Skeletal muscle cell (primary cell): ENCODE results near the gene FAM174C.
"Not testable (repeated sequence)": the region's sequence is repeated elsewhere in the genome, so short reads cannot be mapped to it uniquely, and the experiment has no call there.

Source experiments
- DNase-seq: peaks from one replicate; pipeline ENCODE4 v3.0.0-alpha.2; 2010; ENCODE audit warnings: low read depth
- H3K4me3 ChIP-seq: 2 replicates; pipeline ENCODE4 v1.5.1; 2011; ENCODE audit warnings: low read depth, mild to moderate bottlenecking, control low read depth, low read length, moderate library complexity

The FAM174C gene

DNA sequence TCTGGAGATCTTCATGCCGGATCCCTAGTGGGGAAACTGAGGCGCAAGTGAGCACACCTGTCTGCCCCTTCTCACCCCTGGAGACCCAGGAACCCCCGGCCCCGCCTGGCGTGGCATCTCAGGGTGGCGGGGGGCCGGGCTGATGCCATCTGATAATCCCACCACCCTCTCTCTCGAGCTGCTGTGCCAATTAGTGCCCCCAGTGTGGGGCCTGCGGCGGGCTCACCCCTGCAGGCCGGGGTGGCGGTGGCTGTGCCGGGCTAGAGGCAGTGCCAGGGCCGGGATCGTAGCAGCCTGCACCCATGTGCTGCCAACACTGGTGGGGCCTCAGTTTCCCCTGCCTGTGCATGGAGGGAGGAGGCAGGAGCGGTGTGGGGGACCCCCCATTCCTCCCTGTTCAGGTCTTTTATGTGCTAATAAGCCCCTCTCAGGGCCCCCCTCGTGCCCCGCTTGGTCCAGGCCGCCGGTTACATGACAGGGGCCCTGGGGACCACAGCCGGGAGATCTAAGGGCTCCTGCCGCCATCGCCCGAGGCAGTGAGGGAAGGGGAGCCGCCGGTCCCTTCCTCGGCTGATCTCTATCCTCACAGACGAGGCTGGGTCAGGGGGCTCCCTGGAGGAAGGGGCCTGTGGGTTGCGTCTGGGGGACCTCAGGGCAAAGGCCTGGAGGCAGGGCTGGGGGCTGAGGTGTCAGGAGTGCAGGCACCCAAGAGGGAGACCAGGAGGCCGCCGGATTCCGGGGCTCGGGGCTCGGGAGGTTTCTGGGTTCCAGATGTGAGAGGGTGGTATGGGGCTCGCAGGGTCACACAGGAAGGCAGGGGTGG lies 18.7 kb downstream of the FAM174C start:
- no peak for DNase-seq
- H3K4me3 ChIP-seq, result no peak overlapping the region

DNA sequence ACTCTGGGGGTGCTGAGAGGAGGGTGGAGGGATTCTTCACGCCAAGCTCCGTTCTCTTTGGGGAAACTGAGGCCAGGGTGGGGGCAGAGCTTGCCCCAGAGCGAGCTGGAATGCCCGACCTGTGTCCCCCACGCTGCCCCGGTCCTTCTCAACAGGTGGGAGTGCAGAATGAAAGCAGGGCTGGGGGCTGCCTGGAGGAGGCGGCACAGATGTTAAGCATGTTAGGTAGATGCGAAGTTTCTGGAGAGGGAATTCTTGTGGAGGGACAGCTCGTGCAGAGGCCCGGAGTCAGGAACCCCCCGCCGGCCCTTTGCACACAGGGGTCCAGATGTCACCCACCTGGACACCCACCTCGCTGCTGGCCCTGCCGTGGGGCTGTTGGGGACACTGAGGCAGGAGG lies 19.4 kb downstream of the FAM174C start:
- no peak overlapping the region for H3K4me3 ChIP-seq
- no peak for DNase-seq

DNA sequence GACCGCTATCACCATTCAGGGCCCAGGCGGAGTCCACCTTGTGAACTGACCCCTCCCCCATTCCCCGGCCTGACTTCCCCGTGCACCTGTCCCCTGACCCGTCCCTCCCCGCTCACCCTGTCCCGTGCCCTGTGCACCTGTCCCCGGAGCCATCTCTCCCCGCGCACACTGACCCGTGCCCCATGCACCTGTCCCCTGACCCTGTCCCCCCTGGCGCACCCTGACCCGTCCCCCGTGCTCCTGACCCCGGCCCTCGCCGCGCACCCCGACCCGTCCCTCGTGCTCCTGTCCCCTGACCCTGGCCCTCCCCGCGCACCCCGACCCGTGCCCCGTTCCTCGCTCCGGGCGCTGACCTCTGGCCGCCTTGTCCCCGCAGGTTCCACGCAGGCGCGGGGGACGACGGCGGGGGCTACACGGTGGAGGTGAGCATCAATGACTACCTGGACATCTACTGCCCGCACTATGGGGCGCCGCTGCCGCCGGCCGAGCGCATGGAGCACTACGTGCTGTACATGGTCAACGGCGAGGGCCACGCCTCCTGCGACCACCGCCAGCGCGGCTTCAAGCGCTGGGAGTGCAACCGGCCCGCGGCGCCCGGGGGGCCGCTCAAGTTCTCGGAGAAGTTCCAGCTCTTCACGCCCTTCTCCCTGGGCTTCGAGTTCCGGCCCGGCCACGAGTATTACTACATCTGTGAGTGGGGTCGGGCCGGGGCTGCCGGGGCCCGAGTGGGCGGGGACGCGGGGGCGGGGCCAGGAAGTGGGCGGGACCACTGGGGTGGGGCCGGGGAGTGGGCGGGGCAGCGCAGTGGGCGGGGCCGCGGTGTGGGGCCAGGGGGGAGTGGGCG lies 20.1 kb downstream of the FAM174C start:
- DNase-seq, result no peak
- peak overlapping the region; percentile 17 for H3K4me3 ChIP-seq

DNA sequence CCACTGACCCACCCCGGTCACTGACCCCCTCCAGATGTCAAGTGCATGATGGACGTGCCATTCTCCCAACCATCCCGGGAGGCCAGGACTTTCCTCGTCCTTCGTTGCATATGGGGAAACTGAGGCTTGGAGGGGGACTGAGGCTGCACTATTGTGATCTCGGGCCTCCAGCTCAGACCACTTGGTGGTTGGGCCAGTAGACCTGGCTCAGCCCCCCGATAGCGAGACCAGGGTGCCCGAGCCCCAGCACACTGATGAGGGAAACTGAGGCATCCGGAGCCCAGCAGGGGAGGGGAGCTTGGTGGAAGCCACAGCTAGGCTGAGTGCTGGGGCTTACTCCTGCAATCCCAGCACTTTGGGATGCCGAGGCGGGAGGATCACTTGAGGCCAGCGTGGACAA lies 20.7 kb downstream of the FAM174C start:
- no peak for DNase-seq
- H3K4me3 ChIP-seq, result no peak overlapping the region

DNA sequence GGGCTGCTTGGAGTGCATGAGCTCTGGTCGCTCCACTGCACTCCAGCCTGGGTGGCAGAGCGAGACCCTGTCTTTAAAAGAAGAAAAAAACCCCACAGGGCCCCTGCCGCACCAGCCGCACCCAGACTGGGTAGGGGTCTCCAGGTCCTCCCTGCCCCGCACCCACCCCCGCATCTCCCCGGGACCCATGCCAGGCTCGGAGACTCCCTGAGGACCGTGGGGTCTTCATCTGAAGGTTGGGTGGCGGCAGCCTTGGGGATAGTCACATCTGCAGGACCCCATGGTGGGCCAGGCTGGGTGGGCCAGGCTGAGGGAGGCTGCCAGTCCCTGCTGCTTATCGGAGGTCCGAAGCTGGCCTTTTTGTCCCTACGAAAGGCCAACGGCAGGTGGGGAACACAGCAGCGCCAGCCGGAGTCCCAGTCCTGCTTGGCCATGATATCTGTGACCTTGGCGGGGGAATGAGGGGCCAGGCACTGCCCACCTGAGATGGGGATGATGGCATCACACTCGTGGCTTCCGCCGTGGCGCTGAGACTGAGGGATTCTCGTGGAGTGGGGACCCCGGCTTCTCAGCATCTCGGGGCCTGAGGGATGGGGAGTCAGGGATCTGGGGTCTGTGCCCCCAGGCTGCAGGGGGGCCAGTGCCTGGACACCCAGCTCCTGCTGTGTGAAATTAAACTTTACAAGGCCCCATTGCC lies 21.4 kb downstream of the FAM174C start:
- DNase-seq, result no peak
- no peak overlapping the region for H3K4me3 ChIP-seq

DNA sequence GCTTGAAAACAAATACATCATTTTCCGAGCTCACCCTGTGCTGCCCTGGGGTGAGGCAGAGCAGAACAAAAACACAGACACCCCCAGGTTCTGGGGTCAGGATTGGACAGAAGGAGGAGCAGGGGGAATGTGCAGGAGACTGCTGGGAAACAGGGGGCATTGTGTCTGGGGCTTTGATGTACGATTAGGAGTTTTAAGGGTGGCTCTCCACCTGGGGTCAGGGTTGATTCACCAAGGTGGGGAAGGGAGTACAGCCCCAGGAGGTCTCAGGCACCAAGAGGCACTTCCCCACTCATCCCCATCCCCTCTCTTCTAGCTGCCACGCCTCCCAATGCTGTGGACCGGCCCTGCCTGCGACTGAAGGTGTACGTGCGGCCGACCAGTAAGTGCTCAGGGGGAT lies 22.9 kb downstream of the FAM174C start:
- no peak for DNase-seq
- H3K4me3 ChIP-seq, result no peak overlapping the region

DNA sequence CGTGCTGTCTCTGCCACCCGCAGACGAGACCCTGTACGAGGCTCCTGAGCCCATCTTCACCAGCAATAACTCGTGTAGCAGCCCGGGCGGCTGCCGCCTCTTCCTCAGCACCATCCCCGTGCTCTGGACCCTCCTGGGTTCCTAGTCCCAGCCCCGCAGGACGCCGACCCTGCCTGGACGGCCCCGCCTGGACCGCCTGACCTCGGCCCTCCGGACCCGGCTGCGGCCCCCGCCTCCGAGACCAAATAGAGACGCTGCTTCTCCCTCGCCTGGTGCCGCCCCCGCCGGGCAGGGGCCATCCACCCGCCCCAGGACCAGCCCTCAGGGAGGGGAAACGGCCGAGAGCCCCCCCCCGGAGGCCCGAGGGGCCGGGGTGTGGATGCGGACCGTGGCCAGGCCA lies 24.5 kb downstream of the FAM174C start:
- H3K4me3 ChIP-seq, result no peak overlapping the region
- no peak for DNase-seq

DNA sequence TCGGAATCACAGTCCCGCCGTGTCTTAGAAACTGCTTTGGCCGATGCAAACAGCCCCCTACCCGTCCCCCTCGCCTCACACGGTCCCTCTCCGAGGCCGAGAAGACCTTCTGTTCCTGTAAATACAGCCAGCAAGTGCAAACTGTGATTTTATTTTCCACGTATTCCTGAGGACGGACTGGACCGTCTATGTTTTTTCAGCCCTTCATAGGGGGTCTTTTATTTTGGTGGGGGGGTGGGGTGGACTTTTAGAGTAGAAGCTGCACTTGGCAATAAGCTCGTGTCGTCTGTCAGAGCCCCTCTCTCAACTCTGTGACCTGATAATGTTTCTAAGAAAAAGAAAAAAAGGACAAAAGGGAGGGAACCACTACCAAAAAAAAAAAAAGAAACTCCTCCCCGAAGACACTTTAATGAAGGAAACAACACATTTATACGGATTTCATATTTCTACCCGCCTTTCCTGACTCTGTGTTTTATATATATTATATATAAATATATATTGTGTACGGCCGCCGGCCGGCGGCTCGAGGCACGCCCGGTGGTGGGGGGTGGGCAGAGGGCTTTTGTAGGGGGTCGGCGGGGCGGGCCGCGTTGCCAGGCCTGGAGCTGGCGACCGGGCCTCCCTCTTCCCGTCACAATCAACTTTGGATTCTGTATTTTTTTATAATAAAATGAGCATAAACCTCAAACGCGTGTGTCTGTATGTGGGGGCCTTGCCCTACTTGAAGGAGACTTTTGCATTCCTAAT lies 25.6 kb downstream of the FAM174C start:
- no peak for DNase-seq
- H3K4me3 ChIP-seq, result no peak overlapping the region

DNA sequence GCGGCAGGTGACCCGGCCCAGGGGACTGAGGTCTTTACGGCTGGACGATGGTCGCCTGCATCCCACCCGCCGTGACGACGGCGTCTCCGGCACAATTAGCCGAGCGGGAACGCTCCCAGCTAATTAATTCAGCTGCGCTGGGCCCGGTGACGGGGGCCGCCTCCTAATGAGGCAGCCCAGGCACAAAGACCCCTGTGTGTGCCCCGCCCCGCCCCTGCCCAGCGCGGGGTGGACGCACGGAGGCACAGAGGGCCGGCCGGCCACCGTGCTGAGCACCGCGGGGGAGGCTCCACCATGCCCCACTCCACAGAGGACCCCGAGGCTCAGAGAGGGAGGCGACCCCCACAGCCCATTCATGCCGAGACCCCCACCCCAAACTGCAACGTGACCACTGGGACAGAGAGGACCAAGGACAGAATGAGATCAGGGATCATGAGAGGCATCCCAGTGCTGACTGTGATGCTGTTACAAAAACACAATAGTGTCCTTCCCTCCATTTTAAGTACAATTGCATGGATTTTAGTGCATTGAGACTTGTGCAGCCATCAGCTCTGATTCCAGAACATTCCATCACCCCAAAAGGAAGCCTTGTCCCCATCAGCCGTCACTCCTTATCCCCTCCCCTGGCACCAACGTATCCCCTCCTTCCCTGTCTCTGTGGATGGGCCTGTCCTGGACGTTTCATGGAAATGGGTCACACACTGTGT lies 27.4 kb downstream of the FAM174C start:
- H3K4me3 ChIP-seq, result no peak overlapping the region
- no peak for DNase-seq

DNA sequence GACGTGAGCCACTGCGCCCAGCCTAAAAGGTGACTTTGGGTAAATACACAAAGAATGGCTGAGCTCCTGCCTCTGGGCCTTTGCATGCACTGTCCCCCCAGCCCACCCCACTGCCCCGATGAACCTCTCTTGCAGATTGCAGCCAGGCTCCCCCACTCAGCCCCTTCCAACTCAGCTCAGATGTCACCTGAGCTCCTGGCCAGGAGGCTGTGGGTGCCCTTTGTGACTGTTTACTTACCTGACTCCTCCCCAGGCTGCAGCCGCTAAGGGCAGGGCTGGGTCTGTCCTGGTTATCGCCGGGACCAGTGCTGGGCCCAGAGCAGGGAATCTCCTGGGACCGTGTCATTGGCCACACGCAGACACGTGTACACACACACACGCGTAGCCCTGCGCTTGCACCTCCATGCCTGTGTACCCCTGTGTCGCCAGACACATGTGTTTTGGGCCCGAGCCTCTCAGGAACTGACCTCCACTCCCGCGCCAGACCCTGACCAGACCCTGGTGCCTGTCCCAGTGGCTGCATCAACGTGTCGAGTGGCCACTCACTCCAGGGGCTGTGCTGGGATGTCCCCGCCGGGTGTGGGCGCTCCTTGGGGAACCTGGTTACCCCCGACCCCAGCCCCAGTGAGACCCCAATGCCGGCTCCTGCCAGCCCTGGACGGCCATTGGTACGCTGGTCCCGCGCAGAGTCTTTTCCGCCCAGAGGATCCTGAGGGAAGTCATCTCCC lies 29.0 kb downstream of the FAM174C start:
- H3K4me3 ChIP-seq, result no peak overlapping the region
- no peak for DNase-seq

DNA sequence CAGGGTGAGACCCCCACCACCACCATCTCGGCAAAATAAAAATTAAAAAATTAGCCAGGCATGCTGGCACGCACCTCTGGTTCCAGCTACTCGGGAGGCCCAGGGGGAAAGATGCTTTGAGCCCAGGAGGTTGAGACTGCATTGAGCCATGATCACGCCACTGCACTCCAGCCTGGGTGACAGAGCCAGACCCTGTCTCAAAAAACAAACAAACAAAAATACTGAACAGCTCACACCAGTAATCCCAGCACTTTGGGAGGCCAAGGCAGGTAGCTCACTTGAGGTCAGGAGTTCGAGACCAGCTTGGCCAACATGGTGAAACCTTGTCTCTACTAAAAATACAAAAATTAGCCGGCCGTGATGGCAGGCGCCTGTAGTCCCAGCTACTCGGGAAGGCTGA lies 30.0 kb downstream of the FAM174C start:
- not testable (repeated sequence) for H3K4me3 ChIP-seq, DNase-seq

DNA sequence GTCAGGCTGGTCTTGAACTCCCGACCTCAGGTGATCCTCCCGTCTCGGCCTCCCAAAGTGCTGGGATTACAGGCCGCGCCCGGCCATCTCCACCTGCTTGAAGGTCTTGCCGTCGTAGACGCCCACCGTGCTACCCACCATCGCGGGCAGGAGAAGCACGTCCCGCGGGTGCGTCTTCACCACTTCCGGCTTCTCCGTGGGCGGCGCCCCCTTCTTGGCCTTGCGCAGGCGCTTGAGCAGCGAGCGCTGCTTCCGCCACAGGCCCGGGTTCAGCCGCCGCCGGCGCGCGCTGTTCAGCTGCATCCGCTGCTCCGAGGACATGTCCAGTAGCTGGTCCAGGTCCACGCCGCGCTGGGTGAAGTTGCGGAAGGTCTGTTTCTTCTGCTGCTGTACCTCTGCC lies 32.0 kb downstream of the FAM174C start:
- H3K4me3 ChIP-seq, result no peak overlapping the region
- no peak for DNase-seq

DNA sequence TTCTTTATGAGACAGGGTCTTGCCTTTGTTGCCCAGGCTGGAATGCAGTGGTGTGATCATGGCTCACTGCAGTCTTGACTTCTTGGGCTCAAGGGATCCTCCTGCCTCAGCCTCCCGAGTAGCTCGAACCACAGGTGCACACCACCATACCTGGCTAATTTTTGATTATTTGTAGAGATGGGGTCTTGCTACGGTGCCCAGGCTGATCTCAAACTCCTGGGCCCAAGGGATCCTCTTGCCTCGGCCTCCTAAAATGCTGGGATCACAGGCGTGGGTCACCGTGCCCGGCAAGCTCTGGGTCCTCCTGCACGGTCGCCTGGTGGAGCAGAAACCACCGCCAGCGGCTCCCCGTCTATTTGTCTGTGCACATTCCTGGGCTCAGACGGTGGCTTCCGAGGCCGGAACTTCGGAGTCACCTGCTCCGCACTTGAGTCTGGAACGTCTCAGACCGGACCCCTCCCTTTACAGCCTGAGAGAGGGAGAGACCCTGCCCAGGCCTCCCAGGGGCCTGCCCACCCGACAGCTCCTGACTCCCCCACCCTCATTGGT lies 32.5 kb downstream of the FAM174C start:
- DNase-seq, result no peak
- H3K4me3 ChIP-seq, result no peak overlapping the region

DNA sequence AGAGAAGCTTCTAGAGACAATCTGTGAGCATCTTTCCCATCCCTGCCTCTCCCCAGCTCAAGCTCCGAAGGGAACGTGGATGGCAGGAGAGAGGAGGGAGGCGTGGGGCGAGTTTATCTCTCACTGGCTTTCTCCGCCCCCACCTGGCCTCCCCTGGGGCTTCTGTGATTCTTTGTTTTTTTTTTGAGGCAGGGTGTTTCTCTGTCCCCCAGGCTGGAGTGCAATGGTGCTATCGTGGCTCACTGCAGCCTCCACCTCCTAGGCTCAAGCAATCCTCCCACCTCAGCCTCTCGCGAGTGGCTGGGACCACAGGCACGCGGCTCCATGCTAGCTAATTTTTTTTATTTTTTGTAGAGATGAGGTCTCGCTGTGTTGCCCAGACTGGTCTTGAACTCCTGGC lies 33.4 kb downstream of the FAM174C start:
- DNase-seq, result no peak
- H3K4me3 ChIP-seq, result no peak overlapping the region

DNA sequence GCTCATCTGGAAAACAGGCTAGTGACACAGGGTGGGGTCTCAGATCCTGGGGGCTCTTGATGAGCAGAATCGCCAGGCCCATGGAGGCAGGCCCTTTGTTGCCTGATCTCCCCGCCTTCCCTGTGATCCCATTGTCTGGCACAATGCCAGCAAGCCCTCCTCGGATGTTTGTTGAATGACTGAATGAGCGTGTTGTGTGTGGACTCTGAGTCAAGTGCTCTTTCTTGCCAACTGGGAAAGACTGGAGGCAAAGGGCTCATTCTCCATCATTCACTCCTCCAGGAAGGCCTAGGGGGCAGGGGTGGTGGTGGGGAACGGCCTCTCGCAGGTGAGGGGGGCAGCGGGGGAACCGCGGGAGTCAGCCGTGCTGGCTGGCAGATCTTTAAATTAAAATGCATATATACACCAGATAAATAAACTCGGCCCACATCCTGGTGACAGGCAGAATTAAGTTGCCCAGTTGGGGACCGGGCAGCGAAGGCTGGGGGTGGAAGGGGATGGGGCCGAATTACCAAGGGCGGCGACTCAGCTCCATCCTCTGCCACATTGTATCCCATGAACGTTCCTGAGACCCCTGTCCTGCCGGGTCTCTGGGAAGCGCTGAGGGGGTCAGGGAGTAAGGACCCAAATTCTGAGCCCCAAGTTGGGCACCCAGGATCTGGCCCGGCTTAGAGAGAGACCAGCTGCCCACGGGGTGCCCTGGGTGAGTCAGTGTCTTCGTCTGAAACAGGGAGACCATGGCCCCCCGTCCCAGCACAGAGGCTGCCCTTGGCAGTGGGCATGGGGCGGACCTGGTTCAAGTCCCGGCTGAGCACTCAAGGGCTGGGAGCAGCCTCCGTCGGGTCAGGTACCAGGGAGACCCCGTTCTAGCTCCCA lies 34.9 kb downstream of the FAM174C start:
- no peak overlapping the region for H3K4me3 ChIP-seq
- DNase-seq, result no peak

DNA sequence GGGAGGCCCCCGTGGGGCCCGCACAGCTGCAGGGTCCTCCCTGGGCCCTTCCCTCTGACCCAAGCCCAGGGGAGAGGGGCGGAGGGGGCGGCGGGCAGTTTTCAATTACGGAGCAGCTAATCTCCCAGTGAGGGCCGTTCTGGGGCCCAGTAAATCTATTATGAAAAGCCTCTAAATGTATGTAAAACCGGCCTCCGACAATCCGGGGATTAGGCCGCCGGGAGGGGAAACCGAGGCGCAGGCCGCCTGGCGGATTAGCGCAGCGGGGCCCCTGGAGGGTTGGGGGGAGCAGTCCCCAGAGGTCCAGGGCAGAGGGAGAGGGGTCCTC lies 35.5 kb downstream of the FAM174C start:
- DNase-seq, result no peak

DNA sequence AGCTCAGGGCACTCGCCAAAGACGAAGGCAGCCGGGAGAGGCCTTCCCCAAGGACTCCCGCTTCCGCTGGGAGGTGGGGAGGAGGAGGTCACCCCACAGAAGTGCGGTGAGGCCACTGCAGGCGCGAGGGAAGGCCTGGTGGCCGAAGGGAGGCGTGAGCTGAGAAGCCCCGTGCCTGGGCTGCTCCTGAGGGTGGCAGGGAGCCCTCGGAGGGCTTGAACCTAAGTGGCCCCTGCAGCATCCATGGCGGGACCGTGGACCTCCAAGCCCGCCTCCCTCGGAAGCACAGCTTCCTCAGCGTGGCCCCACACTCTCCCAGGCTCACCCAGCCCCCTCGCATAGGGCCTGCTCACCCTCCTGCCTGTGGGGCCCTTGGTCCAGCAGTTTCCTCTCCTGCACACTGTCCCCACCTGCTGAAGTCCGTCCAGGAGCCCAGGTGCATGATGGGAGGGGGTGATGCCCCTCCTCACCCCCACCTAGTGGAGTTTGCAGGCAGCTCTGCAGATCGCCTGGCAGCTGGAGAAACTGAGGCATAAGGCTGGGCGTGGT lies 36.3 kb downstream of the FAM174C start:
- no peak overlapping the region for H3K4me3 ChIP-seq
- no peak for DNase-seq

More for the DNA sequence above, 35.5 kb downstream of the FAM174C start:
- no peak overlapping the region for H3K4me3 ChIP-seq
